Measurements from ENCODE around the gene KIAA1671.

GRCh38 chr22:24928322-24928721 lies 24.2 kb upstream of the KIAA1671 start:
- TF ChIP-seq POLR2AphosphoS5 (IDR thresholded peaks at IDR 0.05): no peak
- TF ChIP-seq CTCF (IDR thresholded peaks at IDR 0.05): no peak

Measured in transverse colon (tissue), 4 donors.